ENCODE results near the gene KREMEN1. TPM values are rescaled to one million over a fixed set of nuclear protein-coding genes. Genes with fewer than 3 reads are reported as not detected.
"Not testable (repeated sequence)": the region's sequence is repeated elsewhere in the genome, so short reads cannot be mapped to it uniquely, and the experiment has no call there.

Gene KREMEN1
- total RNA-seq, 4 donors from 2014 or later: 11.1 to 23.8 (median 13.9) TPM

- TF ChIP-seq CTCF (IDR thresholded peaks at IDR 0.05): no peak
- DNase-seq (ENCODE audit: low spot score) (no peak), ATAC-seq (ENCODE audit: low FRiP score) (no peak)
Measured at GRCh38 chr22:29114392-29114791, 41.6 kb downstream of the KREMEN1 start.

GRCh38 chr22:29115682-29116288 lies 43.0 kb downstream of the KREMEN1 start:
- ATAC-seq (ENCODE audit: low FRiP score): no peak
- no peak for TF ChIP-seq CTCF (IDR thresholded peaks at IDR 0.05)

GRCh38 chr22:29116397-29117123 lies 43.7 kb downstream of the KREMEN1 start:
- no peak for DNase-seq (ENCODE audit: low spot score)
- no peak for TF ChIP-seq CTCF (IDR thresholded peaks at IDR 0.05)
- no peak for ATAC-seq (ENCODE audit: low FRiP score)

More at GRCh38 chr22:29115682-29116288, 43.0 kb downstream of the KREMEN1 start:
- DNase-seq (ENCODE audit: low spot score): no peak

- no peak for ATAC-seq (ENCODE audit: low FRiP score)
- no peak for DNase-seq (ENCODE audit: low spot score)
- no peak for TF ChIP-seq CTCF (IDR thresholded peaks at IDR 0.05)
Measured at GRCh38 chr22:29117799-29118477, 45.1 kb downstream of the KREMEN1 start.

GRCh38 chr22:29120098-29120912 lies 47.5 kb downstream of the KREMEN1 start:
- not testable (repeated sequence) for DNase-seq (ENCODE audit: low spot score); ATAC-seq (ENCODE audit: low FRiP score)

GRCh38 chr22:29121124-29121523 lies 48.3 kb downstream of the KREMEN1 start:
- DNase-seq (ENCODE audit: low spot score) (no peak), ATAC-seq (ENCODE audit: low FRiP score) (no peak)
- no peak for TF ChIP-seq CTCF (IDR thresholded peaks at IDR 0.05)

- no peak for ATAC-seq (ENCODE audit: low FRiP score)
- no peak for DNase-seq (ENCODE audit: low spot score)
- TF ChIP-seq CTCF (IDR thresholded peaks at IDR 0.05): no peak
Measured at GRCh38 chr22:29122041-29122440, 49.2 kb downstream of the KREMEN1 start.

Data from omental fat pad (tissue), 4 donors.